Smooth muscle cell (in vitro differentiated cells): ENCODE results near the gene KEL. TPM values are rescaled to one million over a fixed set of nuclear protein-coding genes. Genes with fewer than 3 reads are reported as not detected.

Source experiments
- DNase-seq: peaks from one replicate; lab custom pipeline; 2025; ENCODE audit not compliant: unreplicated experiment; lab: John Stamatoyannopoulos, UW
- H2AFZ ChIP-seq: fragments of 200-600 bp; sonication (generic); 2 replicates; pipeline ENCODE4 v1.6.0; 2016; ENCODE audit warnings: antibody characterized with exemption, low read depth, mild to moderate bottlenecking
- H3F3A ChIP-seq: fragments of 200-600 bp; sonication (generic); 2 replicates; pipeline ENCODE4 v1.6.0; 2017; ENCODE audit warnings: antibody characterized with exemption, low read depth
- H3K27ac ChIP-seq: fragments of 200-600 bp; sonication (generic); 2 replicates; pipeline ENCODE4 v1.5.1; 2016; ENCODE audit warnings: low read depth, mild to moderate bottlenecking
- H3K27me3 ChIP-seq: fragments of 200-600 bp; sonication (generic); 2 replicates; pipeline ENCODE4 v1.6.1; 2016; ENCODE audit warnings: low read depth, mild to moderate bottlenecking
- H3K36me3 ChIP-seq: fragments of 200-600 bp; sonication (generic); 2 replicates; pipeline ENCODE4 v1.5.1; 2016; ENCODE audit warnings: low read depth
- H3K4me1 ChIP-seq: fragments of 200-600 bp; sonication (generic); 2 replicates; pipeline ENCODE4 v1.5.1; 2016; ENCODE audit warnings: low read depth
- H3K4me2 ChIP-seq: fragments of 200-600 bp; sonication (generic); 2 replicates; pipeline ENCODE4 v1.6.0; 2016; ENCODE audit warnings: mild to moderate bottlenecking
- H3K4me3 ChIP-seq: fragments of 200-600 bp; sonication (generic); 2 replicates; pipeline ENCODE4 v1.5.1; 2016; ENCODE audit warnings: mild to moderate bottlenecking
- H3K79me2 ChIP-seq: fragments of 200-600 bp; sonication (generic); 2 replicates; pipeline ENCODE4 v1.6.0; 2016; ENCODE audit warnings: low read depth, mild to moderate bottlenecking
- H3K9ac ChIP-seq: fragments of 200-600 bp; sonication (generic); 2 replicates; pipeline ENCODE4 v1.6.0; 2016; ENCODE audit warnings: low read depth
- H3K9me3 ChIP-seq: fragments of 200-600 bp; sonication (generic); replicated peaks from 2 replicates; pipeline ENCODE4 v1.5.1; 2016; ENCODE audit warnings: low read depth
- H4K20me1 ChIP-seq: fragments of 200-600 bp; sonication (generic); 2 replicates; pipeline ENCODE4 v1.6.0; 2016; ENCODE audit warnings: low read depth
- CTCF ChIP-seq: fragments of 200-600 bp; sonication (generic); IDR thresholded peaks from 2 replicates; pipeline ENCODE4 v1.5.1; 2017; ENCODE audit warnings: borderline replicate concordance, mild to moderate bottlenecking, antibody characterized with exemption; ENCODE audit not compliant: insufficient read depth, poor library complexity, severe bottlenecking
- WGBS: methylation state at CpG from one replicate; pipeline ENCODE4 v1.1.7; 2016; ENCODE audit warnings: low lambda C conversion rate; 5-methylcytosine and 5-hydroxymethylcytosine counted together
- polyA plus RNA-seq: library from polyadenylated mRNA; unstranded; fragments of >200 nt; fragmentation: Nextera tagmentation; extraction: Ambion mirVana; gene quantifications from 2 replicates; pipeline ENCODE4 v1.2.1, GENCODE V29; 2016
- total RNA-seq: library from RNA; depleted of rRNA; stranded (reverse); fragments of >200 nt; gene quantifications from 2 replicates; pipeline ENCODE4 v1.2.3, GENCODE V29; 2014

The KEL gene
- total and polyA plus RNA-seq, 2 experiments from 2014 or later = 0.09 to 0.56 TPM

GRCh38 chr7:142927085-142927745 is 34.9 kb downstream of the KEL start:
- H3K4me1 ChIP-seq = no peaks in the 10 kb centered on the region
- no peaks in the 10 kb centered on the region for H3K9me3 ChIP-seq
- TF ChIP-seq CTCF = no peak
- H4K20me1 ChIP-seq = no peaks in the 10 kb centered on the region
- no peak overlapping the region for H3K27ac ChIP-seq
- H3K27me3 ChIP-seq = peaks cover 3% of the 10 kb centered on the region
- H3K4me2 ChIP-seq = no peak overlapping the region
- WGBS = 85% methylated on average over 7 of the region's 7 CpGs
- no peak overlapping the region for H3K9ac ChIP-seq
- no peaks in the 10 kb centered on the region for H3F3A ChIP-seq
- DNase-seq = no peak
- H2AFZ ChIP-seq = no peak overlapping the region
- no peaks in the 10 kb centered on the region for H3K36me3 ChIP-seq
- H3K79me2 ChIP-seq = no peaks in the 10 kb centered on the region
- H3K4me3 ChIP-seq = no peak overlapping the region

GRCh38 chr7:142925413-142925812 is 36.8 kb downstream of the KEL start:
- H4K20me1 ChIP-seq = no peaks in the 10 kb centered on the region
- 70% methylated on average over 12 of the region's 12 CpGs for WGBS
- H3K79me2 ChIP-seq = no peaks in the 10 kb centered on the region
- no peak for TF ChIP-seq CTCF
- H3K4me3 ChIP-seq = no peak overlapping the region
- H3F3A ChIP-seq = no peaks in the 10 kb centered on the region
- H3K4me2 ChIP-seq = no peak overlapping the region
- no peaks in the 10 kb centered on the region for H3K4me1 ChIP-seq
- H3K9me3 ChIP-seq = no peaks in the 10 kb centered on the region
- no peak overlapping the region for H3K27ac ChIP-seq
- no peak overlapping the region for H2AFZ ChIP-seq
- peaks cover 3% of the 10 kb centered on the region for H3K27me3 ChIP-seq
- DNase-seq = no peak
- H3K9ac ChIP-seq = no peak overlapping the region
- H3K36me3 ChIP-seq = no peaks in the 10 kb centered on the region

GRCh38 chr7:142923391-142923790 is 38.8 kb downstream of the KEL start:
- H3K9me3 ChIP-seq = no peaks in the 10 kb centered on the region
- H3K9ac ChIP-seq = no peak overlapping the region
- H3K4me1 ChIP-seq = no peaks in the 10 kb centered on the region
- no peak overlapping the region for H3K4me3 ChIP-seq
- H3K79me2 ChIP-seq = no peaks in the 10 kb centered on the region
- no peaks in the 10 kb centered on the region for H3F3A ChIP-seq
- no peak overlapping the region for H2AFZ ChIP-seq
- WGBS = 48% methylated on average over 2 of the region's 2 CpGs
- H3K4me2 ChIP-seq = no peak overlapping the region
- no peaks in the 10 kb centered on the region for H3K36me3 ChIP-seq
- peaks cover 3% of the 10 kb centered on the region for H3K27me3 ChIP-seq
- no peaks in the 10 kb centered on the region for H4K20me1 ChIP-seq
- no peak overlapping the region for H3K27ac ChIP-seq
- DNase-seq = no peak
- TF ChIP-seq CTCF = no peak

- Histone ChIP-seq H3K9ac (no peak overlapping the region), H3K27ac (no peak overlapping the region), H2AFZ (no peak overlapping the region), H3K9me3 (no peaks in the 10 kb centered on the region), H3K4me2 (no peak overlapping the region), H3K4me1 (no peaks in the 10 kb centered on the region), H3K36me3 (no peaks in the 10 kb centered on the region), H3K79me2 (no peaks in the 10 kb centered on the region), H3F3A (no peaks in the 10 kb centered on the region), H4K20me1 (no peaks in the 10 kb centered on the region), H3K4me3 (no peak overlapping the region), H3K27me3 (peaks cover 10% of the 10 kb centered on the region)
- 89% methylated on average over 3 of the region's 3 CpGs for WGBS
- no peak for TF ChIP-seq CTCF
- DNase-seq = no peak
These were observed 42.5 kb downstream of the KEL start for GRCh38 chr7:142919656-142920055.
